GM21515 (cell line): Measurements from ENCODE around the gene NFATC2.

Experiments
- ATAC-seq: cut with Tn5 transposase; IDR thresholded peaks from one replicate; pipeline ENCODE4 v1.9.1; 2021; ENCODE audit not compliant: unreplicated experiment

NFATC2 gene

GRCh38 chr20:51380401-51381385 is 161.8 kb downstream of the NFATC2 start:
- ATAC-seq: no peak

- ATAC-seq: no peak
Observed at GRCh38 chr20:51379601-51380341, 162.7 kb downstream of the NFATC2 start.

DNA sequence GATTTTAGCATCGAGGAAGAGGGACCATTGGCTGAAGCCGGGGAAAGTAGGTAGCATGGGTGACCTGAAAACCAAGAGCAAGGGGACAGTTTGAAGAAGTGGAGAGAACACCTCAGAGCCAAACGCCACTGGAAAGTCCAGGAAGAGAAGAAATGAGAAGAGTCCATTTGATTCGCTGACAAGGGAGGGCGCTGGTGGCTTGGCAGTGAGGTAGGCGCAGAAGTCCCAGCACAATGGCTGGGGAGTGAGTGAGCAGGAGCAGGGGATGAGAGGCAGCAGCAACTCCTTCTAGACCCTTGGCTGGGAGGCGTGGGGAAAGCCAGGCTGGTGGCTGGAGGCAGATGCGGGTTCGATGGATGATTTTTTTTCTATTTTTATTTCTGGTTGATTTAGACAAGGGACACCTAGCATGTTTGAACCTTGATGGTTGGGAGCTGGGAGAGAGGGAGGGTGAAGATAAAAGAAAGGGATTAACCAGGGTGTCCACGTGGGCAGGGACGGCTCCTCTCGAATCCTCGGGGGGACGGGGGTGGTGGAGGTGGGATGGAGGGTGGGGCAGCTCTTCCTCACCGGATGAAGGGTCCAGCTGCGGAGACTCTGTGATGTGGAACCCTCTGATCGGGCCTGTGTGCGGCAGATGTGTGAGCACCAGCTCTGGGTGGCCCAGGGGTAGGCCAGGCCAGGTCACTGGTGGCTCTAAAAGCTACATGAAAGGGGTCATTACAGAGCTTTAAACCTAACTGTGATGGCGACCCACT is 164.2 kb downstream of the NFATC2 start:
- no peak for ATAC-seq

- ATAC-seq: no peak
Observed at GRCh38 chr20:51377132-51377531, 165.4 kb downstream of the NFATC2 start.

- no peak for ATAC-seq
Observed at GRCh38 chr20:51376111-51376510, 166.4 kb downstream of the NFATC2 start.

GRCh38 chr20:51375561-51375960 is 167.0 kb downstream of the NFATC2 start:
- no peak for ATAC-seq

DNA sequence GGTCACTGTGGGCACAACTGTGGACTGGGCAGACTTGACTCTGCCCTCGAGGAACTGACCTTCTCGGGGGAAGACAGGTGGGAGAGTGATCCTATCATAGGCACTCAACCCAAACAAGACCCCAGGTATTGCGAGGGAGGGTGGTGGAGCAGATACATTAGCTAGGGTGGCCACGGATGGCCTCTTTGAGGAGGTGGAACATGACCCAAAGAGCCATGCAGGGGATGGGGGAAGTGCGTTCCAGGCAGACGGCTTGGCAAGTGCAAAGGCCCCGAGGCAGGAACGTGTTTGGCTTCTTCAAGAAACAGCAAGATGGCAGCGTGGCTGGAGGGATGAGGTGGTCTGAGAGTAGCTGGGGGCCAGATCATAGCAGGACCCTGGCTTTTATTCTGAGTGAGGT is 167.6 kb downstream of the NFATC2 start:
- no peak for ATAC-seq

DNA sequence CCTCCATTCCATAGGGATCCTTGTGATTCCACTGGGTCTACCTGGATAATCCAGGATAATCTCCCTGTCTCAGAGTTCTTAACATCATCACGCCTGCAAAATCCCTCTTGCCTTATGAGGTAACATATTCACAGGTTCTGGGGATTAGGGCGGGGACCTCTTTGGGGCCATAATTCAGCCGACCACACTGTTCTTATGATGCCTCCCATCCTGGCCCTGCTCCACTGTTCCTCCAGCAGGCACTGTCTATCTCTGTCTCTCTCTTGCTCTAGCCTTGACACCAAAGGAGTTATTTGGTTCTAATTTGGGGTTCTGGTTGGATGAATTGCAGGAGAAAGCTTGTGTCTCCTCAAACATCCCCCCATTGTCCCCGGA is 168.1 kb downstream of the NFATC2 start:
- ATAC-seq: no peak

DNA sequence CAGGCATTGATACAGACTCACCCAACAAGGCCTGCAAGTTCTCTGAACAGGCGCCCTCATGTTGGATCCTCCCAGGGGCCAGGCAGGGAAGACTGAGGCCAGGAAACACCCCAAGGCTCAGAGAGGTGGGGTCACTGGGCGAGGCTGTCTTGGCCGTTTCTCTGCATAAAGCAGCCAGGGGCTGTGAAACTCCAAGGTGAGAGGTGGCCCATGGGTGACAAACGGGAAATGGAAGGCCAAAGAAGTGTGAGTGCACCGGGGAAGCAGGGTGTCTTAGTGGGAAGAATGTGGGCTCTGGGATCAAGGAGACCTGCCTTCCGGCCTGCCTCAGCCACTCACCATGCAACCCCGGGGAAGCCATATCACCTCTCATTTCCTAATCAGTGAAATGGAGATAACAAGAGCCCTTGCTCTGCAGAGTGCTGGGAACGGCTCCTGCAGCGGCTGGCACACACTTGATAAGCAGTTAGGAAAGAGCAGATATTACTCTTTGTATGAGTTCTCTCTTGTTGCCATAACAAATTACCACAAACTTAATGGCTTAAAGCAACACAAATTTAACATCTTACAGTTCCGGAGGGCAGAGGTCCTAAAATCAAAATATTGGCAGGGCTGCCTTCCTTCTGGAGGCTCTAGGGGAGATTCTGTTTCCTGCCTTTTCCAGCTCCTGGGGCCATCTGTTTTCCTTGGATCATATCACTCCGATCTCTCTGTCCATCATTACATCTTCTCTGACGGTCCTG is 168.6 kb downstream of the NFATC2 start:
- ATAC-seq: no peak

GRCh38 chr20:51372966-51373365 is 169.6 kb downstream of the NFATC2 start:
- ATAC-seq: no peak

DNA sequence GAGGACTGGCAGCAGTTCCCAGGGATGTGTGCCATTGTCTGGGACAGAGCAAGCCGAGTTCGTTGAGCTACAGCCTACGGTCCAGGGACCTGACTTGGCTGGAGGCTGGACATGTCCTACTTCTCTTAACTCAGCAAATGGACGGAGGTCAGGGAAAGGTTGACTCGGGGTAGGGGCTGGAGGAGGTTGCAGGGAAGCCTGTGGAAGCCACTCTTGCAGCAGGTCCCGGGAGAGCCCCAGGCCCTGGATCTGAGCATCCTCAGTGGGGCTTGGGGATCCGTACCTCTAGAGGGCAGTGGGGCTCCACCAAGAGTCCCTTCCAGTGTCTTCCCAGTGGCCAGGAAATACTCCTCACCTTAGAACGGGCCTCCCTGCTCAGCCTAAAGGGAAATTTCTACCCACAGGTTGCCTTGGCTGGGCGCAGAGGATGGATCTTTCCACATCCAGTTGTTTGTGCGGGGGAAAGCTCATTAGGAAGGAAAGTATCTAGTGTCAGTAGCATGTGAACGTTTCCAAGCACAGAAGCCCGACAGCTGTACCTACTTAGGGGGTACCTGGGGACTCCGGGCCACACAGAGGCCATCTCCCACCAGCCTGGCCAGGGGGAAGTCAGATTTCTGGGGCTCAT is 170.2 kb downstream of the NFATC2 start:
- ATAC-seq: no peak

DNA sequence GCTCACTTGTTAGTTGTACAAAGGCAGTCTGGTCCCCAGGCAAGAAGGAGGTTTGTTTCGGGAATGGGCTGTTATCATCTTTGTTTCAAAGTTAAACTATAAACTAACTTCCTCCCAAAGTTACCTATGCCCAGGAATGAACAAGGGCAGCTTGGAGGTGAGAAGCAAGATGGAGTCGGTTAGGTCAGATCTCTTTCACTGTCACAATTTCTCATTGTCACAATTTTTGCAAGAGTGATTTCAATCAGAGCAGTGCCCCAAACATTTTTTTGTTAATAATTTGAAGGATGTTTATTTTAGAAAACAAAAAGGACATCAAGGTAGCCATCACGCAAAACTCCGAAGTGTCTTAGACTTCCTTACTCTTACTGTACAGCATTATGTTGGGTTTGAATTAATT is 170.8 kb downstream of the NFATC2 start:
- ATAC-seq: no peak

GRCh38 chr20:51369503-51369902 is 173.0 kb downstream of the NFATC2 start:
- ATAC-seq: no peak

- ATAC-seq: no peak
Observed at GRCh38 chr20:51368461-51369211, 173.9 kb downstream of the NFATC2 start.

DNA sequence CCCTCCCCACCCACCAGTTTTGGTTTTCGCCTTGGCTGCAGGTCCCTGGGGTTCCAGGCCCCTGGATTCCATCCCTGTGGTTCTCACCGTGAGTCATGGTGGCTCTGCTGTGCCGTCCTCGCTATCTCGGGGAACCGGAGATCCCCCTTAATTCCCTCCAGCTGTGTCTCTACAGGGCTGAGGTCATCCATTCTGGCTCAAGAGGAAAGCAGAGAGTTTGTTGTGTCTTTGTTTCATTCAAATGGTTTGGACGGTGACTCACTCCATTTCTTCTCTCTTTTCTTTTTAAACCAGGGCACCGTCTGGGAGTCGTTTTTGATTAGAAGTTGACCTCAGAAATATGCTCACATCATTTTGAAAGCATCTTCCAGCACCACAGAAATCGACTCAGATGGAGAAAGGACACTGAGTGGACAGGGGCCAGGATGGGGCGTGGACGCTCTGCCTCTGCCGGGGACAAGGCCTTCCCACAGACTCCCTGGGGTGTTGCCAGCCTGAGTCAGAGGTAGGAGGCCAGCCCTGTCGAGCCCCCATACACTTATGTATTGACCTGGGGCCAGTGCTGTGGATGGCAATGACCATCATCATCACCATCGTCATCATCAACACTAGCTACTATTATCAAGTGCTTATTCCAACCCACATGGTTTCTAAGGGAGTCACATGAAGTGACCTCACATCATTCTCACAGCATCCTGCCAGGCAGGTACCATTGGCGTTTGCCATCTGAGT is 176.2 kb downstream of the NFATC2 start:
- ATAC-seq: no peak

DNA sequence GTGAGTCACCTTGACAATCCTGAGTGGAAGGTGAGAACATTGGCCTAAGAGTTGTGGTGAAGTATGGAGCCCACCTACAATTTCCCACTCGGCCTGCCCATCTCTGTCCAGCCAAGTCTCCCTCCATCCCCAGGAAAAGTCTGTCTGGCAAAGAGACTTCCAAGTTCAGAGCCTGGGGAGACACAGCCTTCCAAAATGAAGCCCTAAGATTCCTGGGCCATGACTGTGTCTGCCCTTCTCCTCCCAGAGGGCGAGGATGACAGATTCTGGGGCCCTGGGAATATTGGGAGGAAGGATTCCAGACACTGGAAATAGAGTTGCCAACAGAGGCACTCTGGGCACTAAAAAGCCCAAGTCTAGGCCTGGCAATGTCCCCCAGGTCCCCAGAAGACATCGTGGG is 176.8 kb downstream of the NFATC2 start:
- no peak for ATAC-seq

- no peak for ATAC-seq
Observed at GRCh38 chr20:51363813-51364212, 178.7 kb downstream of the NFATC2 start.

DNA sequence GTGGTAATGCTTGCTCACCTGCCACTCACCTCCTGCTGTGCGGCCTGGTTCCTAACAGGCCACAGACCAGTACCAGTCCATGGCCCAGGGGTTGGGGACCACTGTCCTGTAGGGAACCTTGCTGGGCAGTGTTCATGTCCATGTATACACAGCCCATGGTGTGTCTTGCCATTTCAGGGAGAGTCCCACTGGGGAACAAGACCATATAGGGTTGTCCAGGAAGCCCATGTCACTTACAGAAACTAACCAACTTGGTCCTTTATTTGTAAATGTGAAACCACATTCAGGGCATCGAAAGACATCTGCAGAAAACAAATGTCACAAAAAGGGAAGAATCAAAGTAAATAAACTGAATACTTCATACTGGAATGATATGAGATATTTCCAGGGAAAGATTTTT is 179.1 kb downstream of the NFATC2 start:
- no peak for ATAC-seq

GRCh38 chr20:51362254-51362653 is 180.3 kb downstream of the NFATC2 start:
- no peak for ATAC-seq
